ENCODE results near the gene IVNS1ABP. TPM values are rescaled to one million over a fixed set of nuclear protein-coding genes. Genes with fewer than 3 reads are reported as not detected.

IVNS1ABP gene
- total and polyA plus RNA-seq, 10 of the 15 experiments (the other 5 are each of a cell fraction or from before 2014, with no cell fraction given), result 19.2 to 154 (median 43.9) TPM

GRCh38 chr1:185345913-185346720 lies 29.1 kb upstream of the IVNS1ABP start:
- H3K4me1 ChIP-seq (ENCODE audit: control insufficient read depth, insufficient read depth, low read length), result peaks cover 5% of the 10 kb centered on the region
- ChIA-PET POLR2A (no interaction called here), CTCF (interaction anchor here (1.0 kb wide), 1 partner anchor 29 kb away, joined by 3 read pairs; the partner anchor contains the start of gene IVNS1ABP), SMC1A (ENCODE audit: uncharacterized antibody, unreplicated experiment) (interaction anchor here (1.7 kb wide), 1 partner anchor 9 kb away, joined by 6 read pairs; no protein-coding TSS in a partner anchor), RAD21 (ENCODE audit: unreplicated experiment) (interaction anchor here (1.0 kb wide), 1 partner anchor 9 kb away, joined by 3 read pairs; no protein-coding TSS in a partner anchor)
- DNase-seq (ENCODE audit: low read depth, low spot score) (no peak), ATAC-seq (peak; percentile 69), FAIRE-seq (no peak)
- no TSS peak for BruUV-seq (replicated peaks)
- 44% methylated on average over 4 of the region's 4 CpGs for WGBS (ENCODE audit: insufficient coverage, insufficient replicate concordance, low lambda C conversion rate, missing lambda C conversion rate)
- no peaks in the 10 kb centered on the region for H3K36me3 ChIP-seq (ENCODE audit: control insufficient read depth in 2 of 2, insufficient read depth in 2 of 2, low read length in 1 of 2)
- no peaks in the 10 kb centered on the region for H3K79me2 ChIP-seq (ENCODE audit: control insufficient read depth, insufficient read depth, low read length)
- peak overlapping the region; percentile 20; the same call in 1 of the 2 replicates for H3K4me2 ChIP-seq (ENCODE audit: control insufficient read depth, insufficient read depth)
- intact Hi-C loops (cut with micrococcal nuclease; ENCODE audit: unreplicated experiment) (no loop called here), in situ Hi-C loops (cut with MboI) (no loop called here)
- no peaks in the 10 kb centered on the region for H4K20me1 ChIP-seq (ENCODE audit: control insufficient read depth, insufficient read depth)
- TF ChIP-seq JUNB (IDR thresholded peaks at IDR 0.05) (no peak), BMI1 (IDR thresholded peaks at IDR 0.05; ENCODE audit: borderline replicate concordance) (no peak), IKZF1 (conservative IDR thresholded peaks at IDR 0.05) (peak; percentile 46; the same call in 1 of the 2 replicates), RAD51 (IDR thresholded peaks at IDR 0.05) (peak; percentile 63), HSF1 (IDR thresholded peaks at IDR 0.05; ENCODE audit: low read depth, low read length) (no peak), IKZF2 (IDR thresholded peaks at IDR 0.05) (peak; percentile 23 to 53; a peak in 2 of 4 replicates), DPF2 (IDR thresholded peaks at IDR 0.05) (0 out of 2 replicates have a peak, but pooled peaks have one; percentile 22), USF1 (IDR thresholded peaks at IDR 0.05; ENCODE audit: borderline replicate concordance, extremely low read length, insufficient read depth, low read depth, low read length) (no peak), MLLT1 (IDR thresholded peaks at IDR 0.05) (no peak), POU2F2 (IDR thresholded peaks at IDR 0.05; ENCODE audit: borderline replicate concordance, low read depth, low read length) (no peak)
- TF ChIP-seq, protein P1, sequence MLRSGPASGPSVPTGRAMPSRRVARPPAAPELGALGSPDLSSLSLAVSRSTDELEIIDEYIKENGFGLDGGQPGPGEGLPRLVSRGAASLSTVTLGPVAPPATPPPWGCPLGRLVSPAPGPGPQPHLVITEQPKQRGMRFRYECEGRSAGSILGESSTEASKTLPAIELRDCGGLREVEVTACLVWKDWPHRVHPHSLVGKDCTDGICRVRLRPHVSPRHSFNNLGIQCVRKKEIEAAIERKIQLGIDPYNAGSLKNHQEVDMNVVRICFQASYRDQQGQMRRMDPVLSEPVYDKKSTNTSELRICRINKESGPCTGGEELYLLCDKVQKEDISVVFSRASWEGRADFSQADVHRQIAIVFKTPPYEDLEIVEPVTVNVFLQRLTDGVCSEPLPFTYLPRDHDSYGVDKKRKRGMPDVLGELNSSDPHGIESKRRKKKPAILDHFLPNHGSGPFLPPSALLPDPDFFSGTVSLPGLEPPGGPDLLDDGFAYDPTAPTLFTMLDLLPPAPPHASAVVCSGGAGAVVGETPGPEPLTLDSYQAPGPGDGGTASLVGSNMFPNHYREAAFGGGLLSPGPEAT (IDR thresholded peaks at IDR 0.05; ENCODE audit: low read depth), result peak; percentile 54; the same call in 1 of the 2 replicates
- TF ChIP-seq, protein P2, sequence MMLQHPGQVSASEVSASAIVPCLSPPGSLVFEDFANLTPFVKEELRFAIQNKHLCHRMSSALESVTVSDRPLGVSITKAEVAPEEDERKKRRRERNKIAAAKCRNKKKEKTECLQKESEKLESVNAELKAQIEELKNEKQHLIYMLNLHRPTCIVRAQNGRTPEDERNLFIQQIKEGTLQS (IDR thresholded peaks at IDR 0.05; ENCODE audit: borderline replicate concordance, extremely low read depth, low read depth, low read length), result no peak
- no peaks in the 10 kb centered on the region for H3K9me3 ChIP-seq (replicated peaks; ENCODE audit: control insufficient read depth, insufficient read depth, low read length)
- no peak overlapping the region for H3K27ac ChIP-seq (ENCODE audit: control insufficient read depth, insufficient read depth)
- H2AFZ ChIP-seq (ENCODE audit: control insufficient read depth, low read depth, low read length), result no peak overlapping the region
- H3K4me3 ChIP-seq, result no peak overlapping the region
- no peaks in the 10 kb centered on the region for H3K27me3 ChIP-seq (replicated peaks in 1 of 2; ENCODE audit: control insufficient read depth in 2 of 2, insufficient read depth in 2 of 2, low read length in 1 of 2)
- H3K9ac ChIP-seq (ENCODE audit: control insufficient read depth, insufficient read depth, low read length), result no peak overlapping the region

All from GM12878 (cell line).